Measurements from ENCODE around the gene PTPRN2.
A peak's percentile ranks its signal among the peaks of the same experiment; 100 is the strongest.

Gene PTPRN2

GRCh38 chr7:157587805-157588560 lies 999.6 kb downstream of the PTPRN2 start:
- DNase-seq = no peak

- no peak for DNase-seq
Observed at GRCh38 chr7:157587051-157587804, 1000.4 kb downstream of the PTPRN2 start.

GRCh38 chr7:157586426-157586955 lies 1001.1 kb downstream of the PTPRN2 start:
- DNase-seq = no peak

GRCh38 chr7:157585113-157585861 lies 1002.3 kb downstream of the PTPRN2 start:
- no peak for DNase-seq

- DNase-seq = no peak
Observed at GRCh38 chr7:157584420-157584819, 1003.2 kb downstream of the PTPRN2 start.

- DNase-seq = no peak
Observed at GRCh38 chr7:157581740-157582139, 1005.9 kb downstream of the PTPRN2 start.

- no peak for DNase-seq
Observed at GRCh38 chr7:157580324-157580723, 1007.3 kb downstream of the PTPRN2 start.

- DNase-seq = no peak
Observed at GRCh38 chr7:157579425-157579824, 1008.2 kb downstream of the PTPRN2 start.

GRCh38 chr7:157577796-157578339 lies 1009.8 kb downstream of the PTPRN2 start:
- DNase-seq = no peak

GRCh38 chr7:157577061-157577460 lies 1010.6 kb downstream of the PTPRN2 start:
- no peak for DNase-seq

- no peak for DNase-seq
Observed at GRCh38 chr7:157576415-157576814, 1011.2 kb downstream of the PTPRN2 start.

GRCh38 chr7:157575777-157576176 lies 1011.8 kb downstream of the PTPRN2 start:
- DNase-seq = no peak

GRCh38 chr7:157574914-157575586 lies 1012.6 kb downstream of the PTPRN2 start:
- DNase-seq = no peak

- DNase-seq = no peak
Observed at GRCh38 chr7:157574120-157574825, 1013.4 kb downstream of the PTPRN2 start.

- DNase-seq = no peak
Observed at GRCh38 chr7:157573244-157573643, 1014.4 kb downstream of the PTPRN2 start.

GRCh38 chr7:157572622-157573021 lies 1015.0 kb downstream of the PTPRN2 start:
- DNase-seq = no peak

- DNase-seq = no peak
Observed at GRCh38 chr7:157570531-157571200, 1017.0 kb downstream of the PTPRN2 start.

GRCh38 chr7:157569967-157570366 lies 1017.7 kb downstream of the PTPRN2 start:
- no peak for DNase-seq

- DNase-seq = peak in 11 of 14 donors; percentile 18 to 61 (median 30)
Observed at GRCh38 chr7:157568770-157569584, 1018.6 kb downstream of the PTPRN2 start.
